HepG2 (cell line): ENCODE data around the gene TESK1. TPM values are rescaled to one million over a fixed set of nuclear protein-coding genes. Genes with fewer than 3 reads are reported as not detected.

Experiments
- CCAR2 ChIP-seq: fragments of 200-400 bp; formaldehyde crosslinking; optimal IDR thresholded peaks from 2 replicates; pipeline ENCODE3; 2018; ENCODE audit warnings: low read depth, mild to moderate bottlenecking, low read length, moderate library complexity
- DZIP1 ChIP-seq: sonication (generic); formaldehyde crosslinking; IDR thresholded peaks from 2 replicates; pipeline ENCODE4 v1.5.0; 2020; ENCODE audit warnings: mild to moderate bottlenecking, missing genetic modification reagents
- EHMT2 ChIP-seq: fragments of 200-600 bp; sonication (generic); IDR thresholded peaks from 2 replicates; pipeline ENCODE4 v1.7.0; 2017; ENCODE audit warnings: antibody characterized with exemption, low read depth, low read length, borderline replicate concordance
- ELF3 ChIP-seq: IDR thresholded peaks from 2 replicates; pipeline ENCODE4 v1.6.1; 2016; ENCODE audit warnings: missing genetic modification reagents, missing compliant biosample characterization
- ELF4 ChIP-seq: sonication (generic); formaldehyde crosslinking; IDR thresholded peaks from 2 replicates; pipeline ENCODE4 v1.5.0; 2020; ENCODE audit warnings: missing genetic modification reagents, mild to moderate bottlenecking, moderate library complexity, borderline replicate concordance
- HMG20B ChIP-seq: conservative IDR thresholded peaks from 2 replicates; pipeline ENCODE4 v1.6.1; 2016; ENCODE audit warnings: missing genetic modification reagents, missing compliant biosample characterization
- KDM6A ChIP-seq: IDR thresholded peaks from 2 replicates; pipeline ENCODE4 v1.6.1; 2016; ENCODE audit warnings: low read depth
- PBX2 ChIP-seq: IDR thresholded peaks from 2 replicates; pipeline ENCODE4 v1.6.1; 2016; ENCODE audit warnings: control low read depth
- PHF8 ChIP-seq: sonication (generic); formaldehyde crosslinking; IDR thresholded peaks from 2 replicates; pipeline ENCODE4 v1.5.0; 2020; ENCODE audit warnings: missing genetic modification reagents
- ZNF138 ChIP-seq: sonication (generic); formaldehyde crosslinking; IDR thresholded peaks from 2 replicates; pipeline ENCODE4 v1.5.0; 2020; ENCODE audit warnings: mild to moderate bottlenecking, low read depth, missing genetic modification reagents
- ZNF513 ChIP-seq: sonication (generic); formaldehyde crosslinking; conservative IDR thresholded peaks from 2 replicates; pipeline ENCODE4 v1.5.0; 2020; ENCODE audit warnings: missing genetic modification reagents
- ZNF597 ChIP-seq: sonication (generic); formaldehyde crosslinking; IDR thresholded peaks from 2 replicates; pipeline ENCODE4 v1.5.0; 2020; ENCODE audit warnings: missing genetic modification reagents
- polyA plus RNA-seq, 8 experiments: library from polyadenylated mRNA; depleted of rRNA in 3 of 8; stranded (reverse) in 7 of 8; unstranded in 1 of 8; fragments of >200 nt; fragmentation: Illumina TruSeq in 4 of 8; extraction: Trizol in 4 of 8; gene quantifications; 2 replicates each; pipeline versions ENCODE4 v1.2.1 to v1.2.3, GENCODE V29; 2011 to 2016; ENCODE audit warnings: low read depth in 4 of 8, missing spikeins in 1 of 8, mixed read lengths in 1 of 8; ENCODE audit not compliant: insufficient read depth in 1 of 8
- total RNA-seq, 5 experiments: library from RNA; depleted of rRNA; stranded (reverse); fragments of >200 nt; fragmentation: Illumina TruSeq; extraction: Trizol; gene quantifications; 2 replicates each; pipeline ENCODE4 v1.2.3, GENCODE V29; 2016; ENCODE audit warnings: low read depth in 1 of 5
- TF ChIP-seq, protein P1 (sequence below): sonication (generic); formaldehyde crosslinking; IDR thresholded peaks from 2 replicates; pipeline ENCODE4 v1.4.0; 2020; ENCODE audit warnings: missing genetic modification reagents, low read depth, mild to moderate bottlenecking, borderline replicate concordance
- TF ChIP-seq, protein P2 (sequence below): sonication (generic); formaldehyde crosslinking; IDR thresholded peaks from 2 replicates; pipeline ENCODE4 v1.4.0; 2020; ENCODE audit warnings: mild to moderate bottlenecking, missing genetic modification reagents
- TF ChIP-seq, protein P3 (sequence below): sonication (generic); formaldehyde crosslinking; IDR thresholded peaks from 2 replicates; pipeline ENCODE4 v1.4.0; 2020; ENCODE audit warnings: missing genetic modification reagents, borderline replicate concordance

TESK1 gene
- total and polyA plus RNA-seq, 2 of the 13 experiments (the other 11 are each of a cell fraction or from before 2014, with no cell fraction given): 7.3 to 13.6 TPM

DNA sequence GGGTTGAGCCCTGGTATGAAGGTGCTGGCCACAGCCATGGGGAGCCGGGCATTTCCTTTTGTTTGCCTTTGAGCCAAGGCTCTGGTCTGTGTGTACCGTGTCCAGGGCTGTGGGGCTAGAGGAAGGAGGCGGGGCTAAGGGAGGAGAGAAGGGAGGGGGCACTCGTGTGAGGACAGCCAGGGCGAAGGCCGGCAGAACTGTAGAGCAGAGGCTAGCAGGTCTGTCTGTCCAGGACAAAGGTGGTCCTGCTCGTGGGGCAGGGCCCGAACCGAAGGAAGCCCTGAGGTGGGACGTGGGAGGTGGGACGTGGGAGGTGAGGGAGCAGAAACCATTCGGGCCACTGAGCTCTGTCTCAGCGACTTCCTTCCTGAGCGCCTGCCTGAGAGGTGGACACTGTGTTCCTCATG is 41.3 kb upstream of the TESK1 start (continued):
- TF ChIP-seq, protein P1, sequence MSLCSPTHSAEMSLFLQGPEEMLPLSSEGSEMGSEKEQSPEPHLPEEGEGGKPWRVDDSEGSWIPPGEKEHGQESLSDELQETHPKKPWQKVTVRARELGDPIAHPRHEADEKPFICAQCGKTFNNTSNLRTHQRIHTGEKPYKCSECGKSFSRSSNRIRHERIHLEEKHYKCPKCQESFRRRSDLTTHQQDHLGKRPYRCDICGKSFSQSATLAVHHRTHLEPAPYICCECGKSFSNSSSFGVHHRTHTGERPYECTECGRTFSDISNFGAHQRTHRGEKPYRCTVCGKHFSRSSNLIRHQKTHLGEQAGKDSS (CRISPR knock-in tag): no peak
- TF ChIP-seq DZIP1 (CRISPR knock-in tag) (no peak), ZNF597 (no peak), ZNF513 (CRISPR knock-in tag) (no peak), ELF3 (CRISPR knock-in tag) (peak; percentile 55; the same call in 1 of the 2 replicates), CCAR2 (no peak), KDM6A (CRISPR knock-in tag) (no peak), ELF4 (no peak), EHMT2 (no peak), PHF8 (CRISPR knock-in tag) (no peak), PBX2 (CRISPR knock-in tag) (no peak), HMG20B (CRISPR knock-in tag) (no peak), ZNF138 (CRISPR knock-in tag) (no peak)
- TF ChIP-seq, protein P2, sequence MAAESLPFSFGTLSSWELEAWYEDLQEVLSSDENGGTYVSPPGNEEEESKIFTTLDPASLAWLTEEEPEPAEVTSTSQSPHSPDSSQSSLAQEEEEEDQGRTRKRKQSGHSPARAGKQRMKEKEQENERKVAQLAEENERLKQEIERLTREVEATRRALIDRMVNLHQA (CRISPR knock-in tag): no peak
- TF ChIP-seq, protein P3, sequence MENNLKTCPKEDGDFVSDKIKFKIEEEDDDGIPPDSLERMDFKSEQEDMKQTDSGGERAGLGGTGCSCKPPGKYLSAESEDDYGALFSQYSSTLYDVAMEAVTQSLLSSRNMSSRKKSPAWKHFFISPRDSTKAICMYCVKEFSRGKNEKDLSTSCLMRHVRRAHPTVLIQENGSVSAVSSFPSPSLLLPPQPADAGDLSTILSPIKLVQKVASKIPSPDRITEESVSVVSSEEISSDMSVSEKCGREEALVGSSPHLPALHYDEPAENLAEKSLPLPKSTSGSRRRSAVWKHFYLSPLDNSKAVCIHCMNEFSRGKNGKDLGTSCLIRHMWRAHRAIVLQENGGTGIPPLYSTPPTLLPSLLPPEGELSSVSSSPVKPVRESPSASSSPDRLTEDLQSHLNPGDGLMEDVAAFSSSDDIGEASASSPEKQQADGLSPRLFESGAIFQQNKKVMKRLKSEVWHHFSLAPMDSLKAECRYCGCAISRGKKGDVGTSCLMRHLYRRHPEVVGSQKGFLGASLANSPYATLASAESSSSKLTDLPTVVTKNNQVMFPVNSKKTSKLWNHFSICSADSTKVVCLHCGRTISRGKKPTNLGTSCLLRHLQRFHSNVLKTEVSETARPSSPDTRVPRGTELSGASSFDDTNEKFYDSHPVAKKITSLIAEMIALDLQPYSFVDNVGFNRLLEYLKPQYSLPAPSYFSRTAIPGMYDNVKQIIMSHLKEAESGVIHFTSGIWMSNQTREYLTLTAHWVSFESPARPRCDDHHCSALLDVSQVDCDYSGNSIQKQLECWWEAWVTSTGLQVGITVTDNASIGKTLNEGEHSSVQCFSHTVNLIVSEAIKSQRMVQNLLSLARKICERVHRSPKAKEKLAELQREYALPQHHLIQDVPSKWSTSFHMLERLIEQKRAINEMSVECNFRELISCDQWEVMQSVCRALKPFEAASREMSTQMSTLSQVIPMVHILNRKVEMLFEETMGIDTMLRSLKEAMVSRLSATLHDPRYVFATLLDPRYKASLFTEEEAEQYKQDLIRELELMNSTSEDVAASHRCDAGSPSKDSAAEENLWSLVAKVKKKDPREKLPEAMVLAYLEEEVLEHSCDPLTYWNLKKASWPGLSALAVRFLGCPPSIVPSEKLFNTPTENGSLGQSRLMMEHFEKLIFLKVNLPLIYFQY (CRISPR knock-in tag): no peak; the same call in 1 of the 2 replicates
